Measurements from ENCODE around the gene KRT78. TPM values are rescaled to one million over a fixed set of nuclear protein-coding genes. Genes with fewer than 3 reads are reported as not detected.

The KRT78 gene
- total and polyA plus RNA-seq, 9 of the 15 experiments (the other 6 are each of a cell fraction or from before 2014, with no cell fraction given) = not detected

- no peak for TF ChIP-seq TSHZ1 (CRISPR knock-in tag; IDR thresholded peaks at IDR 0.05)
- no peak; the same call in 1 of the 2 replicates for TF ChIP-seq PKNOX1 (IDR thresholded peaks at IDR 0.05)
- no peak for TF ChIP-seq MTF1 (CRISPR knock-in tag; IDR thresholded peaks at IDR 0.05; ENCODE audit: borderline replicate concordance)
- TF ChIP-seq, protein P1, sequence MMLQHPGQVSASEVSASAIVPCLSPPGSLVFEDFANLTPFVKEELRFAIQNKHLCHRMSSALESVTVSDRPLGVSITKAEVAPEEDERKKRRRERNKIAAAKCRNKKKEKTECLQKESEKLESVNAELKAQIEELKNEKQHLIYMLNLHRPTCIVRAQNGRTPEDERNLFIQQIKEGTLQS (IDR thresholded peaks at IDR 0.05) = no peak
- TF ChIP-seq, protein P1 (CRISPR knock-in tag; conservative IDR thresholded peaks at IDR 0.05) = no peak
- no peak for TF ChIP-seq ZNF3 (CRISPR knock-in tag; IDR thresholded peaks at IDR 0.05)
- no peak for TF ChIP-seq NUFIP1 (IDR thresholded peaks at IDR 0.05; ENCODE audit: partially characterized antibody)
- peak; percentile 54; the same call in 1 of the 2 replicates for TF ChIP-seq ELF1 (tag; IDR thresholded peaks at IDR 0.05)
- TF ChIP-seq, protein P2, sequence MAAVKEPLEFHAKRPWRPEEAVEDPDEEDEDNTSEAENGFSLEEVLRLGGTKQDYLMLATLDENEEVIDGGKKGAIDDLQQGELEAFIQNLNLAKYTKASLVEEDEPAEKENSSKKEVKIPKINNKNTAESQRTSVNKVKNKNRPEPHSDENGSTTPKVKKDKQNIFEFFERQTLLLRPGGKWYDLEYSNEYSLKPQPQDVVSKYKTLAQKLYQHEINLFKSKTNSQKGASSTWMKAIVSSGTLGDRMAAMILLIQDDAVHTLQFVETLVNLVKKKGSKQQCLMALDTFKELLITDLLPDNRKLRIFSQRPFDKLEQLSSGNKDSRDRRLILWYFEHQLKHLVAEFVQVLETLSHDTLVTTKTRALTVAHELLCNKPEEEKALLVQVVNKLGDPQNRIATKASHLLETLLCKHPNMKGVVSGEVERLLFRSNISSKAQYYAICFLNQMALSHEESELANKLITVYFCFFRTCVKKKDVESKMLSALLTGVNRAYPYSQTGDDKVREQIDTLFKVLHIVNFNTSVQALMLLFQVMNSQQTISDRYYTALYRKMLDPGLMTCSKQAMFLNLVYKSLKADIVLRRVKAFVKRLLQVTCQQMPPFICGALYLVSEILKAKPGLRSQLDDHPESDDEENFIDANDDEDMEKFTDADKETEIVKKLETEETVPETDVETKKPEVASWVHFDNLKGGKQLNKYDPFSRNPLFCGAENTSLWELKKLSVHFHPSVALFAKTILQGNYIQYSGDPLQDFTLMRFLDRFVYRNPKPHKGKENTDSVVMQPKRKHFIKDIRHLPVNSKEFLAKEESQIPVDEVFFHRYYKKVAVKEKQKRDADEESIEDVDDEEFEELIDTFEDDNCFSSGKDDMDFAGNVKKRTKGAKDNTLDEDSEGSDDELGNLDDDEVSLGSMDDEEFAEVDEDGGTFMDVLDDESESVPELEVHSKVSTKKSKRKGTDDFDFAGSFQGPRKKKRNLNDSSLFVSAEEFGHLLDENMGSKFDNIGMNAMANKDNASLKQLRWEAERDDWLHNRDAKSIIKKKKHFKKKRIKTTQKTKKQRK (IDR thresholded peaks at IDR 0.05; ENCODE audit: borderline replicate concordance, low read depth, low read length) = no peak
- peak; percentile 54; the same call in 1 of the 2 replicates for TF ChIP-seq ZNF24 (IDR thresholded peaks at IDR 0.05)
- no peak for TF ChIP-seq CBX2 (IDR thresholded peaks at IDR 0.05; ENCODE audit: insufficient read depth, low read length, poor library complexity, severe bottlenecking)
- no peak for TF ChIP-seq SNIP1 (IDR thresholded peaks at IDR 0.05; ENCODE audit: low read depth)
- TF ChIP-seq GABPA (tag; conservative IDR thresholded peaks at IDR 0.05; ENCODE audit: low read depth) = no peak
- no peak for TF ChIP-seq HDAC6 (IDR thresholded peaks at IDR 0.05; ENCODE audit: low read depth, low read length)
- TF ChIP-seq, protein P3, sequence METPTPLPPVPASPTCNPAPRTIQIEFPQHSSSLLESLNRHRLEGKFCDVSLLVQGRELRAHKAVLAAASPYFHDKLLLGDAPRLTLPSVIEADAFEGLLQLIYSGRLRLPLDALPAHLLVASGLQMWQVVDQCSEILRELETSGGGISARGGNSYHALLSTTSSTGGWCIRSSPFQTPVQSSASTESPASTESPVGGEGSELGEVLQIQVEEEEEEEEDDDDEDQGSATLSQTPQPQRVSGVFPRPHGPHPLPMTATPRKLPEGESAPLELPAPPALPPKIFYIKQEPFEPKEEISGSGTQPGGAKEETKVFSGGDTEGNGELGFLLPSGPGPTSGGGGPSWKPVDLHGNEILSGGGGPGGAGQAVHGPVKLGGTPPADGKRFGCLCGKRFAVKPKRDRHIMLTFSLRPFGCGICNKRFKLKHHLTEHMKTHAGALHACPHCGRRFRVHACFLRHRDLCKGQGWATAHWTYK (CRISPR knock-in tag; IDR thresholded peaks at IDR 0.05) = no peak; the same call in 1 of the 2 replicates
- TF ChIP-seq SRSF9 (IDR thresholded peaks at IDR 0.05; ENCODE audit: borderline replicate concordance, low read depth, low read length) = no peak
Observed at GRCh38 chr12:52879394-52880351, 30.9 kb upstream of the KRT78 start (continued).

Data from K562 (cell line).